H1 (cell line): Measurements from ENCODE around the gene NECAB3. TPM values are rescaled to one million over a fixed set of nuclear protein-coding genes. Genes with fewer than 3 reads are reported as not detected.

ENCODE experiments used
- CTCF ChIA-PET: fragments of 300-600 bp; sonication (Branson Sonifier 250); formaldehyde crosslinking; loops from one replicate; lab custom pipeline; 2021; ENCODE audit not compliant: partially characterized antibody; lab: Charles Lee
- POLR2A ChIA-PET: fragments of 300-600 bp; sonication (Branson Sonifier 250); formaldehyde crosslinking; loops from one replicate; lab custom pipeline; 2021; ENCODE audit warnings: inconsistent platforms; ENCODE audit not compliant: partially characterized antibody; lab: Charles Lee
- DNase-seq, 2 experiments: peaks; one replicate each; pipeline versions ENCODE4 v3.0.0 to v3.0.0-alpha.2; 2010 to 2022; ENCODE audit warnings: low spot score in 2 of 2, low read depth in 1 of 2, mixed read lengths in 1 of 2
- FAIRE-seq: peaks from 2 replicates; lab custom pipeline; 2011; peaks lifted over from hg19 to GRCh38; lab: Jason Lieb, UNC
- H2AFZ ChIP-seq: 2 replicates; pipeline ENCODE4 v1.8.1; 2012; ENCODE audit warnings: low read length, inconsistent platforms
- H2AK5ac ChIP-seq: 2 replicates; pipeline ENCODE4 v1.6.1; 2013; ENCODE audit warnings: low read depth, low read length
- H2BK120ac ChIP-seq: replicated peaks from 2 replicates; pipeline ENCODE3; 2013; ENCODE audit warnings: low read depth, low read length, inconsistent platforms
- H2BK12ac ChIP-seq: 2 replicates; pipeline ENCODE4 v1.6.1; 2013; ENCODE audit warnings: low read depth, low read length
- H2BK15ac ChIP-seq: 2 replicates; pipeline ENCODE4 v1.6.1; 2013; ENCODE audit warnings: low read length
- H2BK20ac ChIP-seq: 2 replicates; pipeline ENCODE4 v1.6.1; 2013; ENCODE audit warnings: low read length
- H2BK5ac ChIP-seq: 2 replicates; pipeline ENCODE4 v1.6.1; 2013; ENCODE audit warnings: low read depth, low read length
- H3K14ac ChIP-seq: 2 replicates; pipeline ENCODE4 v1.6.1; 2013; ENCODE audit warnings: inconsistent platforms; ENCODE audit not compliant: insufficient read length
- H3K18ac ChIP-seq: 2 replicates; pipeline ENCODE4 v1.6.1; 2013; ENCODE audit warnings: low read length; ENCODE audit errors: extremely low read depth
- H3K23ac ChIP-seq: 2 replicates; pipeline ENCODE4 v1.6.1; 2013; ENCODE audit warnings: inconsistent platforms; ENCODE audit not compliant: insufficient read length
- H3K23me2 ChIP-seq: 2 replicates; pipeline ENCODE4 v1.6.1; 2013; ENCODE audit warnings: low read depth, low read length
- H3K27ac ChIP-seq: 2 replicates; pipeline ENCODE4 v1.6.1; 2011; ENCODE audit warnings: low read depth, low read length, inconsistent platforms
- H3K27me3 ChIP-seq, 4 experiments: replicated peaks in 1 of 4; 1 replicate in 1 of 4; 2 replicates in 3 of 4; pipeline versions ENCODE4 v1.6.1 to v1.8.1; 2011 to 2013; ENCODE audit warnings: low read length in 3 of 4, mild to moderate bottlenecking in 3 of 4, inconsistent platforms in 2 of 4, mixed read lengths in 2 of 4, moderate library complexity in 1 of 4; ENCODE audit not compliant: control insufficient read depth in 3 of 4, insufficient read depth in 3 of 4; ENCODE audit errors: extremely low read depth in 1 of 4
- H3K36me3 ChIP-seq, 4 experiments: 2 replicates each; pipeline versions ENCODE4 v1.6.1 to v1.8.1; 2011 to 2013; ENCODE audit warnings: mild to moderate bottlenecking in 4 of 4, low read length in 3 of 4, moderate library complexity in 2 of 4, control low read depth in 1 of 4, inconsistent platforms in 1 of 4; ENCODE audit not compliant: insufficient read depth in 4 of 4, control insufficient read depth in 2 of 4
- H3K4ac ChIP-seq: replicated peaks from 2 replicates; pipeline ENCODE3; 2013; ENCODE audit warnings: low read length, low read depth, mixed read lengths, inconsistent platforms; ENCODE audit not compliant: insufficient read length
- H3K4me1 ChIP-seq, 4 experiments: replicated peaks in 1 of 4; 1 replicate in 1 of 4; 2 replicates in 3 of 4; pipeline versions ENCODE4 v1.6.1 to v1.8.1; 2011 to 2013; ENCODE audit warnings: low read length in 3 of 4, inconsistent platforms in 2 of 4, mixed read lengths in 1 of 4; ENCODE audit not compliant: insufficient read depth in 4 of 4, control insufficient read depth in 3 of 4
- H3K4me2 ChIP-seq, 2 experiments: 2 replicates each; pipeline versions ENCODE4 v1.6.1 to v1.8.1; 2011 to 2013; ENCODE audit warnings: low read depth in 2 of 2, low read length in 2 of 2, control low read depth in 1 of 2, inconsistent platforms in 1 of 2, mild to moderate bottlenecking in 1 of 2; ENCODE audit not compliant: insufficient read depth in 1 of 2
- H3K4me3 ChIP-seq, 4 experiments: fragments of 200-600, 300-600 bp in 1 of 4; sonication (generic), shearing (Covaris generic), sonication (Bioruptor Twin) in 1 of 4; 2 replicates each; pipeline versions ENCODE4 v1.5.1 to v1.8.1; 2011 to 2016; ENCODE audit warnings: low read length in 4 of 4, low read depth in 3 of 4, control low read depth in 2 of 4, inconsistent platforms in 2 of 4, mild to moderate bottlenecking in 2 of 4, mixed read lengths in 1 of 4, moderate library complexity in 1 of 4; ENCODE audit not compliant: insufficient read depth in 2 of 4; ENCODE audit errors: extremely low read depth in 1 of 4
- H3K56ac ChIP-seq: replicated peaks from 2 replicates; pipeline ENCODE3; 2013; ENCODE audit warnings: low read depth, mild to moderate bottlenecking, mixed read lengths, low read length, inconsistent platforms; ENCODE audit not compliant: insufficient read length
- H3K79me1 ChIP-seq: 2 replicates; pipeline ENCODE4 v1.6.1; 2013; ENCODE audit warnings: low read depth, low read length, control low read depth
- H3K79me2 ChIP-seq, 2 experiments: 2 replicates each; pipeline versions ENCODE4 v1.6.1 to v1.8.1; 2012 to 2013; ENCODE audit warnings: low read length in 2 of 2, mild to moderate bottlenecking in 2 of 2, inconsistent platforms in 1 of 2; ENCODE audit not compliant: insufficient read depth in 2 of 2, control insufficient read depth in 1 of 2
- H3K9ac ChIP-seq, 4 experiments: replicated peaks in 1 of 4; 1 replicate in 1 of 4; 2 replicates in 3 of 4; pipeline versions ENCODE4 v1.6.1 to v1.8.1; 2011 to 2013; ENCODE audit warnings: low read depth in 3 of 4, low read length in 3 of 4, control low read depth in 2 of 4, mild to moderate bottlenecking in 2 of 4, moderate library complexity in 2 of 4, inconsistent platforms in 1 of 4; ENCODE audit errors: extremely low read depth in 1 of 4
- H3K9me3 ChIP-seq, 2 experiments: 2 replicates each; pipeline versions ENCODE4 v1.6.1 to v1.8.1; 2012 to 2013; ENCODE audit warnings: mild to moderate bottlenecking in 2 of 2, moderate library complexity in 2 of 2, control low read depth in 1 of 2, inconsistent platforms in 1 of 2, low read depth in 1 of 2, low read length in 1 of 2, mixed read lengths in 1 of 2; ENCODE audit not compliant: insufficient read depth in 2 of 2
- H4K20me1 ChIP-seq, 2 experiments: replicated peaks in 1 of 2; 2 replicates each; pipeline versions ENCODE3 to v1.8.1; 2011 to 2013; ENCODE audit warnings: inconsistent platforms in 2 of 2, low read length in 2 of 2, mild to moderate bottlenecking in 1 of 2; ENCODE audit not compliant: insufficient read depth in 2 of 2, control insufficient read depth in 1 of 2
- H4K5ac ChIP-seq: 2 replicates; pipeline ENCODE4 v1.6.1; 2013; ENCODE audit warnings: low read length, low read depth, mixed read lengths, inconsistent platforms; ENCODE audit not compliant: insufficient read length
- H4K8ac ChIP-seq: 2 replicates; pipeline ENCODE4 v1.8.0; 2013; ENCODE audit warnings: mild to moderate bottlenecking, moderate library complexity, low read length, inconsistent platforms; ENCODE audit not compliant: insufficient read depth; ENCODE audit errors: extremely low read depth
- H4K91ac ChIP-seq: replicated peaks from 2 replicates; pipeline ENCODE3; 2013; ENCODE audit warnings: low read length, mixed read lengths, inconsistent platforms; ENCODE audit not compliant: insufficient read length
- E2F6 ChIP-seq: IDR thresholded peaks from 2 replicates; pipeline ENCODE4 v1.6.1; 2012; ENCODE audit warnings: inconsistent platforms
- SIRT6 ChIP-seq: IDR thresholded peaks from one replicate; pipeline ENCODE4 v1.7.1; 2012; ENCODE audit warnings: low read length, inconsistent platforms
- SP2 ChIP-seq: IDR thresholded peaks from 2 replicates; pipeline ENCODE4 v1.6.1; 2012; ENCODE audit warnings: mild to moderate bottlenecking, low read length, inconsistent platforms
- SUZ12 ChIP-seq: fragments of 200-600 bp; sonication (generic); IDR thresholded peaks from 2 replicates; pipeline ENCODE4 v1.6.1; 2012; ENCODE audit warnings: mild to moderate bottlenecking, inconsistent platforms, low read length, moderate library complexity, mixed read lengths
- WGBS, 2 experiments: shearing (Covaris generic) in 1 of 2; methylation state at CpG; one replicate each; pipeline versions ENCODE4 v1.1.6 to v1.1.7; 2013 to 2015; ENCODE audit warnings: low lambda C conversion rate in 2 of 2, mixed read lengths in 2 of 2, inconsistent platforms in 1 of 2, low coverage in 1 of 2, missing lambda C conversion rate in 1 of 2; ENCODE audit not compliant: insufficient replicate concordance in 2 of 2, insufficient coverage in 1 of 2, insufficient read length in 1 of 2; ENCODE audit errors: extremely low coverage in 1 of 2, missing lambda C conversion rate in 1 of 2; 5-methylcytosine and 5-hydroxymethylcytosine counted together
- polyA plus RNA-seq, 7 experiments: library from polyadenylated mRNA; depleted of rRNA in 3 of 7; stranded (reverse) in 5 of 7; unstranded in 2 of 7; fragments of >200 nt in 5 of 7; fragments of 200-250 nt in 2 of 7; gene quantifications; 1 replicate in 5 of 7; 2 replicates in 1 of 7; 4 replicates in 1 of 7; pipeline versions ENCODE4 v1.2.1 to v1.2.3, GENCODE V29; 2011 to 2013; ENCODE audit warnings: missing spikeins in 2 of 7, mixed read lengths in 2 of 7
- total RNA-seq: library from RNA; stranded (reverse); fragmentation: NEBNext Ultra II Directional; extraction: Animal tissue kit (Norgen Biotek cat#: 25700); gene quantifications from 2 replicates; pipeline ENCODE4 v1.2.1, GENCODE V29; 2021

Gene NECAB3
- total and polyA plus RNA-seq, 2 of the 8 experiments (the other 6 are each of a cell fraction or from before 2014, with no cell fraction given), result 20.5 to 46.2 TPM

DNA sequence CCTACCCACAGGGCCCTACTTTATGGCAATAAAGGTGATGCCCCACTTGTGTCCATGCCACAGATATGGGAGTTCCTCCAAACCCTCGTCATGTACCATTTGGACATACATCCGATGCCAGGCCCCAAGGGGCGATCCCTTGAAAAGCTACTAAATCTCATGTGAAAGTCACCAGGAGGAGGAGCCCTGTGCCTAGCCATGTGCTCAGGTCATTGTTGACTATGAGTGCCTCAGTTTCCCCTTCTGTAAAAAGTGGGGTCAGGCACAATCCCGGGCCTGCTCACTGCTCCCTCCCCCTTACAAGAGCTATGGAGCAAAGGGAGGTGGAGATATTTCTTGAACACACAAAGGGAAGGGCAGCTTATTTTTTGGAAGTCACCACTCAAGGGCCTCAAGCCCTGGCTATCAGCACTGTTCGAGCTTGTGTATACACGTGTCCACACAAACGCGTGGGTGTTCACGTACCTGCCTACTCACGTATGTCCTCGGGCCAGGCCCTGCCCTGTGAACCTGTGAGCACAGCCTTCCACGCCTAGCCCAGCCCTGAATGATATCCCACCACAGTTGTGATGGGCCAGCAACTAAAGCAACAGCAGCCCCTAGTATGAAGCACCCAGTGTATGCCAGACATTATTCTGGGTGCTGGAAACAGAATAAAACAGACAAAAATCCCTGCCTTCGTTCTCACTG lies 5.6 kb downstream of the NECAB3 start:
- Histone ChIP-seq H3K4me3 (no peak overlapping the region), H3K56ac (no peak overlapping the region), H3K79me2 (no peaks in the 10 kb centered on the region), H3K23me2 (peaks cover 23% of the 10 kb centered on the region), H2BK12ac (no peak overlapping the region), H3K14ac (no peak overlapping the region), H4K5ac (no peak overlapping the region), H3K27me3 (peaks cover 0 to 10% (median 3%) of the 10 kb centered on the region in 4 experiments; a peak in 3 of 7 replicates), H4K20me1 (peaks cover 0 to 15% of the 10 kb centered on the region in 2 experiments), H2BK20ac (no peak overlapping the region), H3K4me1 (peaks cover 0 to 29% (median 19%) of the 10 kb centered on the region in 4 experiments; a peak in 5 of 7 replicates), H3K18ac (no peak overlapping the region), H4K8ac (no peak overlapping the region), H3K36me3 (peaks cover 2 to 10% (median 6%) of the 10 kb centered on the region in 4 experiments; a peak in 4 of 8 replicates), H3K27ac (no peak overlapping the region), H4K91ac (no peak overlapping the region), H2AFZ (no peak overlapping the region), H2BK15ac (0 out of 2 replicates have a peak overlapping the region, but pooled peaks have one; percentile 29), H3K9me3 (peaks cover 0 to 5% of the 10 kb centered on the region in 2 experiments; a peak in 1 of 4 replicates), H3K9ac (no peak overlapping the region), H3K4ac (no peak overlapping the region), H3K79me1 (no peaks in the 10 kb centered on the region; the same call in 1 of the 2 replicates), H2BK120ac (no peak overlapping the region), H2AK5ac (no peak overlapping the region), H3K4me2 (no peak overlapping the region; a peak in 1 of 4 replicates), H3K23ac (no peak overlapping the region), H2BK5ac (no peak overlapping the region)
- CTCF ChIA-PET, result interaction anchor here (0.6 to 4.3 kb wide), 32 partner anchors 9 to 1842 kb away, joined by 3 to 38 read pairs (median 4); no protein-coding TSS in a partner anchor
- TF ChIP-seq SIRT6, result no peak
- TF ChIP-seq SP2, result no peak
- TF ChIP-seq SUZ12, result no peak
- TF ChIP-seq E2F6, result no peak
- POLR2A ChIA-PET, result interaction anchor here (1.0 to 17.9 kb wide), 4 partner anchors 10 to 158 kb away, joined by 3 to 245 read pairs (median 33); partner anchors contain the start of gene NECAB3
- 89% methylated on average over 13 of the region's 13 CpGs; no CpG with 5 or more reads in 1 of the 2 experiments for WGBS, 2 experiments
- DNase-seq (no peak), FAIRE-seq (no peak)
